HepG2 (cell line): Measurements from ENCODE around the gene GPR137. TPM values are rescaled to one million over a fixed set of nuclear protein-coding genes. Genes with fewer than 3 reads are reported as not detected.

Source experiments
- CERS6 ChIP-seq: sonication (generic); formaldehyde crosslinking; IDR thresholded peaks from 2 replicates; pipeline ENCODE4 v1.5.0; 2020; ENCODE audit warnings: missing genetic modification reagents
- FOXP1 ChIP-seq, 2 experiments: fragments of 450-650 bp in 1 of 2; IDR thresholded peaks; 2 replicates each; pipeline ENCODE4 v1.6.1; 2017 to 2018; ENCODE audit warnings: antibody characterized with exemption in 1 of 2
- HHEX ChIP-seq: IDR thresholded peaks from 2 replicates; pipeline ENCODE4 v1.6.1; 2016; ENCODE audit warnings: control low read depth
- HNRNPK ChIP-seq: fragments of 200-400 bp; formaldehyde crosslinking; IDR thresholded peaks from 2 replicates; pipeline ENCODE4 v1.6.1; 2018; ENCODE audit warnings: low read length, low read depth, moderate library complexity, mild to moderate bottlenecking; ENCODE audit not compliant: poor library complexity, severe bottlenecking
- HOXA7 ChIP-seq: sonication (generic); formaldehyde crosslinking; IDR thresholded peaks from 2 replicates; pipeline ENCODE4 v1.8.1; 2022; ENCODE audit warnings: mild to moderate bottlenecking, missing genetic modification reagents, moderate library complexity
- IRF2 ChIP-seq: IDR thresholded peaks from 2 replicates; pipeline ENCODE4 v1.6.1; 2018; ENCODE audit warnings: missing genetic modification reagents, missing compliant biosample characterization
- MED13 ChIP-seq: sonication (generic); formaldehyde crosslinking; IDR thresholded peaks from 2 replicates; pipeline ENCODE4 v1.5.0; 2020; ENCODE audit warnings: missing genetic modification reagents
- NR2F6 ChIP-seq, 2 experiments: IDR thresholded peaks; 2 replicates each; pipeline ENCODE4 v1.6.1; 2016; ENCODE audit warnings: antibody characterized with exemption in 1 of 2, mild to moderate bottlenecking in 1 of 2
- RARG ChIP-seq: sonication (generic); formaldehyde crosslinking; IDR thresholded peaks from 2 replicates; pipeline ENCODE4 v1.4.0; 2020; ENCODE audit warnings: low read depth, mild to moderate bottlenecking, missing genetic modification reagents
- RFX5 ChIP-seq: IDR thresholded peaks from 2 replicates; pipeline ENCODE4 v1.6.1; 2011; ENCODE audit warnings: low read depth, low read length, improper control_type of control experiment
- SP5 ChIP-seq: IDR thresholded peaks from 2 replicates; pipeline ENCODE4 v1.6.1; 2016; ENCODE audit warnings: low read depth, borderline replicate concordance
- TAF1 ChIP-seq: sonication (generic); formaldehyde crosslinking; IDR thresholded peaks from 2 replicates; pipeline ENCODE4 v1.4.0; 2020; ENCODE audit warnings: missing genetic modification reagents
- XBP1 ChIP-seq: sonication (generic); formaldehyde crosslinking; IDR thresholded peaks from 2 replicates; pipeline ENCODE4 v1.5.0; 2020; ENCODE audit warnings: missing genetic modification reagents
- ZHX1 ChIP-seq: sonication (generic); formaldehyde crosslinking; IDR thresholded peaks from 2 replicates; pipeline ENCODE4 v1.8.1; 2022; ENCODE audit warnings: low read depth, mild to moderate bottlenecking, missing genetic modification reagents
- ZNF224 ChIP-seq: sonication (generic); formaldehyde crosslinking; IDR thresholded peaks from 2 replicates; pipeline ENCODE4 v1.5.0; 2020; ENCODE audit warnings: mild to moderate bottlenecking, missing genetic modification reagents
- ZNF33B ChIP-seq: sonication (generic); formaldehyde crosslinking; IDR thresholded peaks from 2 replicates; pipeline ENCODE4 v1.5.1; 2020; ENCODE audit warnings: mild to moderate bottlenecking, missing genetic modification reagents
- ZNF792 ChIP-seq: IDR thresholded peaks from 2 replicates; pipeline ENCODE4 v1.6.1; 2016
- polyA plus RNA-seq, 8 experiments: library from polyadenylated mRNA; depleted of rRNA in 3 of 8; stranded (reverse) in 7 of 8; unstranded in 1 of 8; fragments of >200 nt; fragmentation: Illumina TruSeq in 4 of 8; extraction: Trizol in 4 of 8; gene quantifications; 2 replicates each; pipeline versions ENCODE4 v1.2.1 to v1.2.3, GENCODE V29; 2011 to 2016; ENCODE audit warnings: low read depth in 4 of 8, missing spikeins in 1 of 8, mixed read lengths in 1 of 8; ENCODE audit not compliant: insufficient read depth in 1 of 8
- total RNA-seq, 5 experiments: library from RNA; depleted of rRNA; stranded (reverse); fragments of >200 nt; fragmentation: Illumina TruSeq; extraction: Trizol; gene quantifications; 2 replicates each; pipeline ENCODE4 v1.2.3, GENCODE V29; 2016; ENCODE audit warnings: low read depth in 1 of 5
- TF ChIP-seq, protein P1 (sequence below): sonication (generic); formaldehyde crosslinking; IDR thresholded peaks from 2 replicates; pipeline ENCODE4 v1.4.0; 2020; ENCODE audit warnings: mild to moderate bottlenecking, low read depth, missing genetic modification reagents
- TF ChIP-seq, protein P2 (sequence below): IDR thresholded peaks from 2 replicates; pipeline ENCODE4 v1.6.1; 2016; ENCODE audit warnings: low read depth, borderline replicate concordance
- TF ChIP-seq, protein P3 (sequence below): sonication (generic); formaldehyde crosslinking; IDR thresholded peaks from 2 replicates; pipeline ENCODE4 v1.5.1; 2020; ENCODE audit warnings: mild to moderate bottlenecking, missing genetic modification reagents, moderate library complexity

Gene GPR137
- total and polyA plus RNA-seq, 2 of the 13 experiments (the other 11 are each of a cell fraction or from before 2014, with no cell fraction given) = 8.5 to 13.2 TPM

DNA sequence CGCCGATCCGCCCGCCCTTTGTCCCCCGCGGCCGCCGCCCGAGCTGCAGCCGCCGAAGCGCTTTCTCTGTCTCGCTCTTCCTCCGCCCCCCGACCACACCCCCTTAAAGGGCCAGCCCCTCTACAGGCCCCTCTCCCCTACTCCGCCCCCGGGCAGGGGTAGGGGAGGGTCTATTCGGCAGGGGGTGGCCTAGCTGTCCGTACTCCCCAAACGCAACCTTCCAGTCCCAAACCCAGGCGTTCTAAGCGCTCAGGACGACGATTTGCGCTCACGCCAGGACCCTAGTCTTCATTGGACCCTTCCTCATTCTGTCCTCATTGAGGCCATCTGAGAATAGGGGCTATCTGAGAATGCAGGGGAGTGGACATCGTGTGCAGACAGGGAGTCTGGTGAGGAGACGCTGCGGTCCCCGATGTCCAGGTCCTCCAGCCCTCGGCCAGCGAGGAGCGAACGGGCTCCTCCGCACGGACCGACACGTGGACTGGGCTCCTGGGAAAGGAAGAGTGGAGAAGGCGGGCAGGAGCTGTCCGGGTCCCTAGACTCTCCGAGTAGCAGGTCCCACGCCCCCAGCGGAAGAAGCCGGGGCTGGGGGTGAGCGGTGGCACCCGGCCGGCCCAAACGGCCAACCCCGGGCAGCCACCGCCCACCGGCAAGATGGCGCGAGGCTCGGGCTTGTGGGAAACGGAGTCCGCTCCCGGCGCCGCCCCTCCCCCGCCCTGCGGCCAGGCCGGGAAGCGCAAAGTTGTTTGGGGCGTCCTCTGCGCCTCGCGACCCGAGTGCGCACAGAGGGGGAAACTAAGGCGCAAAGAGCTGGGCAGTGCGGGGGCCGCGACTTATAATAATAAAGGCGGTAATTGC lies 38.5 kb upstream of the GPR137 start, which contains the start of gene PPP1R14B (continued):
- TF ChIP-seq HHEX (CRISPR knock-in tag) (no peak), ZNF33B (CRISPR knock-in tag) (no peak; the same call in 1 of the 2 replicates), ZNF792 (CRISPR knock-in tag) (no peak; the same call in 1 of the 2 replicates), HOXA7 (CRISPR knock-in tag) (no peak), SP5 (CRISPR knock-in tag) (peak; percentile 67), TAF1 (CRISPR knock-in tag) (peak; percentile 77), XBP1 (CRISPR knock-in tag) (no peak), CERS6 (CRISPR knock-in tag) (no peak), ZHX1 (CRISPR knock-in tag) (no peak), RFX5 (no peak), ZNF224 (CRISPR knock-in tag) (no peak), NR2F6 (IDR thresholded peaks at IDR 0.05) (no peak), NR2F6 (CRISPR knock-in tag; IDR thresholded peaks at IDR 0.05) (no peak), MED13 (no peak), IRF2 (CRISPR knock-in tag) (no peak; the same call in 1 of the 2 replicates), RARG (CRISPR knock-in tag) (no peak), HNRNPK (peak; percentile 24), FOXP1 (IDR thresholded peaks at IDR 0.05) (no peak), FOXP1 (CRISPR knock-in tag; IDR thresholded peaks at IDR 0.05) (no peak)
- TF ChIP-seq, protein P1, sequence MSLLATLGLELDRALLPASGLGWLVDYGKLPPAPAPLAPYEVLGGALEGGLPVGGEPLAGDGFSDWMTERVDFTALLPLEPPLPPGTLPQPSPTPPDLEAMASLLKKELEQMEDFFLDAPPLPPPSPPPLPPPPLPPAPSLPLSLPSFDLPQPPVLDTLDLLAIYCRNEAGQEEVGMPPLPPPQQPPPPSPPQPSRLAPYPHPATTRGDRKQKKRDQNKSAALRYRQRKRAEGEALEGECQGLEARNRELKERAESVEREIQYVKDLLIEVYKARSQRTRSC (CRISPR knock-in tag) = no peak
- TF ChIP-seq, protein P2, sequence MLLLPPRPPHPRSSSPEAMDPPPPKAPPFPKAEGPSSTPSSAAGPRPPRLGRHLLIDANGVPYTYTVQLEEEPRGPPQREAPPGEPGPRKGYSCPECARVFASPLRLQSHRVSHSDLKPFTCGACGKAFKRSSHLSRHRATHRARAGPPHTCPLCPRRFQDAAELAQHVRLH (CRISPR knock-in tag) = no peak
- TF ChIP-seq, protein P3, sequence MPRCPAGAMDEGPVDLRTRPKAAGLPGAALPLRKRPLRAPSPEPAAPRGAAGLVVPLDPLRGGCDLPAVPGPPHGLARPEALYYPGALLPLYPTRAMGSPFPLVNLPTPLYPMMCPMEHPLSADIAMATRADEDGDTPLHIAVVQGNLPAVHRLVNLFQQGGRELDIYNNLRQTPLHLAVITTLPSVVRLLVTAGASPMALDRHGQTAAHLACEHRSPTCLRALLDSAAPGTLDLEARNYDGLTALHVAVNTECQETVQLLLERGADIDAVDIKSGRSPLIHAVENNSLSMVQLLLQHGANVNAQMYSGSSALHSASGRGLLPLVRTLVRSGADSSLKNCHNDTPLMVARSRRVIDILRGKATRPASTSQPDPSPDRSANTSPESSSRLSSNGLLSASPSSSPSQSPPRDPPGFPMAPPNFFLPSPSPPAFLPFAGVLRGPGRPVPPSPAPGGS = no peak
